Esophagus muscularis mucosa (tissue), 4 donors: ENCODE data around the gene SEMG2.

ENCODE experiments used
- CTCF ChIP-seq, 3 experiments: fragments of 200-600 bp in 2 of 3; fragments of 450-650 bp in 1 of 3; sonication (generic) in 2 of 3; IDR thresholded peaks; one replicate each; pipeline ENCODE4 v1.5.1; 2017 to 2019; ENCODE audit warnings: antibody characterized with exemption in 3 of 3, mild to moderate bottlenecking in 2 of 3, moderate library complexity in 1 of 3
- EP300 ChIP-seq: sonication (generic); formaldehyde crosslinking; IDR thresholded peaks from one replicate; pipeline ENCODE4 v1.6.1; 2017; ENCODE audit warnings: antibody characterized with exemption
- POLR2A ChIP-seq: fragments of 450-650 bp; IDR thresholded peaks from one replicate; pipeline ENCODE4 v1.6.1; 2017; ENCODE audit warnings: antibody characterized with exemption, moderate library complexity, mild to moderate bottlenecking, low read depth
- POLR2AphosphoS5 ChIP-seq, 2 donors: sonication (generic); formaldehyde crosslinking; IDR thresholded peaks; one replicate each; pipeline ENCODE4 v1.6.1; 2017; ENCODE audit warnings: antibody characterized with exemption in 2 of 2

GRCh38 chr20:45268531-45268930 lies 47.4 kb downstream of the SEMG2 start:
- no peak for TF ChIP-seq CTCF (IDR thresholded peaks at IDR 0.05)
- no peak for TF ChIP-seq POLR2AphosphoS5 (IDR thresholded peaks at IDR 0.05)
- no peak for TF ChIP-seq POLR2A
- no peak for TF ChIP-seq EP300
